ENCODE measurements around the gene ZP1.

ZP1 gene

DNA sequence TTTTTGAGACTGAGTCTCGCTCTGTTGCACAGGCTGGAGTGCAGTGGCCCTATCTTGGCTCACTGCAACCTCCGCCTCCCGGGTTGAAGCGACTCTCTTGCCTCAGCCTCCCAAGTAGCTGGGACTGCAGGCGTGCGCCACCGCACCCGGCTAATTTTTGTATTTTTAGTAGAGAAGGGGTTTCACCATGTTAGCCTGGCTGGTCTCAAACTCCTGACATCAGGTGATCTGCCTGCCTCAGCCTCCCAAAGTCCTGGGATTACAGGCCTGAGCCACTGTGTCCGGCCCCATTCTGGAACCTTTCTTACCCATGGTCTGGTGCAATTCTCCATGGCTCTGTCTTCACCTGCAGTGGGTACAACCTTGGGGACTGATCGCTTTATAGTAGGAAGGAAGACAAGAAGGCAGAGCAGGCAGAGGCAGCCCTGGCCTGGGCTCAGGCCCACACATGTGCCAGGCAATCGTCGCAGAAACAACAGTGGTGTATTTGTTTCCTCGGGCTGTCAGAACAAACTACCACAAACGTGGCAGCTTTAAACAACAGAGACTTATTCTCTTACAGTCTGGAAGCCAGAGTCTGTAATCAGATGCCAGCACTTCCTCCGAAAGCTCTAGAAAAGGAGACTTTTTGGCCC, 7.6 kb upstream of the ZP1 start:
- DNase-seq = no peak

DNA sequence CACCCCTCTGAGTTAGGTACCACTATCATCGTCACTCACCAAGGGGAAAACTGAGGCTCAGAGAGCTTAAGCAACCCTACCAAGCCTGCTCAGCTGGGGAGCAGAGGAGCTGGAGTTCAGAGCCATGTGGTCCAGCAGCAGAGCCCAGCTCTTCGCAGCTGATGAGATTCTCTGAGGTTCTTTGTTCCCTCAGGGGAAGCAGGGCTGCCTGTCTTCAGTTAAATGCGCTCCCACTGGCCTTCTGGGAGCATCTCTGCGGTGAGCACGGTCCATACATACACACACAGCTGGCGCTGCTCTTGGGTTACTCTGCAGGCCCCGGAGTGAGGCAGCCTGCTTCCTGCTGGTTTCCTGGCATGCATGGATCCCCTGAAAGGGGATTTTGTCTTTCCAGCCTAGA, 6.4 kb upstream of the ZP1 start:
- DNase-seq = peak; percentile 34

DNA sequence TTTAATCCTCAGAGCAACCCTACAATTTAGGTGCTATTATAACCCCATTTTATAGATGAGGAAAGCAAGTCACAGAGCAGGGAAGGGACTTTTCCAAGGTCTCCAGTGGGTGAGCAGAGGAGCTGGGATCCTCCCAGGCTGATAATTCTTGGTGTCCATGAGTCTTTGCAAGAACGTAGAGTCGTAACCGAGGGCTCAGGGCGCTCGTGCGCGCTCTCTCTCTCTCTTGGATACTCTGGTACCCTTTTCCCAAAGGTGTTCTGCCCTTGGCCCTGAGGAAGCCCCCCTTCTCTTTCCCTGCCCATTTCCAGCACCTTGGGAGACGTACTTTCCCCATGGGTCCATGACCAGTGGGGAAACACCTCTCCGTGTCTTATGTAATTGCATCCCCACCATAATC, 5.2 kb upstream of the ZP1 start:
- no peak for DNase-seq

DNA sequence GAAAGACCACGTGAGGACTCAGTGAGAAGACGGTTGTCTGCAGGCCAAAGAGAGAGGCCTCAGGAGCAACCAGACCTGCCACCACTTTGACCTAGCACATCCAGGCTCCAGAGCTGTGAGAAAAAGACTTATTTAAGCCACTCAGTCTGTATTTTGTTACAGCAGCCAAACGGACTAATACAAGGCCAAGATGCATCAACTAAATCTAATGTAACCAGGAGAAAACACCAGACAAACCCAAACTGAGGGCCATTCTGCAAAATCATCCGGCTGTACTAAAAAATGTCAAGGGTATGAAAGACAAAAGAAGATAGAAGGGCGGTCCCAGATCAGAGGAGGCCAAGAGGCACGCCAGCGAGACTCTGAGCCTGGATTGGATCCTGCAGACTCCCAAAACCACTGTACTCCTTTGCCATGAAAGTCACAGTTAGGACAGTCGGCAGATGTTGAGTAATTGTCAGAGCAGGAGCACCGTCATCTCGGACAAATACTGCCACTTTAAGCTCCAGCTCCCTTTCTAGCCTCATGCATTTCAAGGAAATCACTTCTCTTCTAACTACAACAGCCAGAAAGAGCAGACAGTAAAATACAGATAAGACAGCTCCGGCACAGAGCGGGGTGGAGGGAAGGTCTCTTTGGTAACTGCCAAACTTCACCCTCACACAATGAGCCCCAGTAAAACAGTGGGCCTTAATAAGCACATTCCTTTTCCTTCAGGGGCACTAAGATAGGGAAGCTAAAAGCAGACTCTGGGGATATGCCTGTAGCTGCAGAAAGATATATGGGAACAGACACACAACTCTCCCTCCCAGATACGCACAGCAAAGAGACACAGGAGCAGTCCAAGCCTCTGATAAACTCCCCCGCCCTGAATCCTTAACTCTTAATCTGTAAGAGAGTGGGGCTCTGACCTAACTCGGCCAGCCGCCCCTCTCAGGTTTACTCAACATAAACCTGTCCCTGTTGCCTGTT, 3.5 kb upstream of the ZP1 start:
- no peak for DNase-seq

DNA sequence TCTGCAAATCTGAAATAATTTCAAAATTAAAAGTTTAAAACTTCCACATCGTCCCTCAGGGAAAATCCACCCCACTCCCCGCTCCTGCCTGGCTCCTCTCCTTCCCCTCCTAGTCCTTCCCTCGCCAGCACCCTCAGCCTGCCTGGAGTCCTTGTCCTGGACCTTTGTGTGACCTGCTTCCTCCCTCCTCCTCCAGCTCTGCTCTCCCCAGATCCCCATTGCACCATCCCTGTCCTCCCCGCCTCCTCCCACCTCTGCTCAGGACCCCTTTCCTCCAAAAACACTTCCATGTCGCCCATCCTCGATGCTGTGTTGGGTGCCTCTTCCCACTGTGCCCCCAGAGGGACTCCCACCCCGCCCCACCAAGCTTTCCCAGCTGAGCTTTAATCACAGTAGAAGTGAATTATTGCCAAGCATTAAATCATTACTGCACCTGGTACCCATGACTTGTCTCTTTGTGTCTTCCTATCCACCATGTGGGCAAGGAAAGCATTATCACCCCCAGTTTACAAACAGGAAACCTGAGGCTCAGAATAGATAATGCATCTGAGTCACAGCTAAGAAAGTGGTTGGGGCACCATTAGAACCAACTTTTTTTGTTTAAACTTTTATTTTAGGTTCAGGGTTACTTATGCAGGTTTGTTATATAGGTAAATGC, 2.4 kb upstream of the ZP1 start:
- DNase-seq = no peak

DNA sequence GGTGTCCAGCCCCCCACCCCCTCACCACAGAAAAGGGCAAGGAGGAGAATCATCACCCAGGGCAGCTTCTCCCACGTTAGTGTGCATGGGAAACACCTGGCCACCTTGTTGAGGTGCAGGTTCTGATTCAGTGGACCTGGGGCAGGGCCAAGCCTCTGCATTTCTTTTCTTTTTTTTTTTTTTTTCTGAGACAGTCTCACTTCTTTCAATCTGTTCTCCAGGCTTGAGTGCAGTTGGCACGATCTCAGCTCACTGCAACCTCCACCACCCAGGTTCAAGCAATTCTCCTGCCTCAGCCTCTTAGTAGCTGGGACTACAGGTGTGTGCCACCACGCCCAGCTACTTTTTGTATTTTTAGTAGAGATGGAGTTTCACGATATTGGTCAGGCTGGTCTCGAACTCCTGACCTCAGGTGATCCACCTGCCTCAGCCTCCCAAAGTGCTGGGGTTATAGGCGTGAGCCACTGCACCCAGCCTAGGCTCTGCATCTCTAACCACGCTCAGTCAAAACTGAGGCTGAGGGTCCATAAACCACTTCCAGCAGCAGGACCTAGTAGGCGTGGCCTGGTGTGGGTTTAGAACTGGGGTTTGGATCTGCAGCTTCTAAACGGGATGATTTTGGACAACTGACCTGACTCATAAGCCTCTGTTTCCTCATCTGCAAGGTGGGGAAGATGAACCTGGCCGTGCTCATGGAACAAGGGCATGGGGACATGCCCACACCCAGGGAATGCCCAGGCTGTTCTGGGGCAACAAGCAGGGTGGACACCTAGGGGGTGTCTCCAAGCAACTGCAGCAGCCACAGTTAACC, 734 bp downstream of the ZP1 start:
- no peak for DNase-seq

DNA sequence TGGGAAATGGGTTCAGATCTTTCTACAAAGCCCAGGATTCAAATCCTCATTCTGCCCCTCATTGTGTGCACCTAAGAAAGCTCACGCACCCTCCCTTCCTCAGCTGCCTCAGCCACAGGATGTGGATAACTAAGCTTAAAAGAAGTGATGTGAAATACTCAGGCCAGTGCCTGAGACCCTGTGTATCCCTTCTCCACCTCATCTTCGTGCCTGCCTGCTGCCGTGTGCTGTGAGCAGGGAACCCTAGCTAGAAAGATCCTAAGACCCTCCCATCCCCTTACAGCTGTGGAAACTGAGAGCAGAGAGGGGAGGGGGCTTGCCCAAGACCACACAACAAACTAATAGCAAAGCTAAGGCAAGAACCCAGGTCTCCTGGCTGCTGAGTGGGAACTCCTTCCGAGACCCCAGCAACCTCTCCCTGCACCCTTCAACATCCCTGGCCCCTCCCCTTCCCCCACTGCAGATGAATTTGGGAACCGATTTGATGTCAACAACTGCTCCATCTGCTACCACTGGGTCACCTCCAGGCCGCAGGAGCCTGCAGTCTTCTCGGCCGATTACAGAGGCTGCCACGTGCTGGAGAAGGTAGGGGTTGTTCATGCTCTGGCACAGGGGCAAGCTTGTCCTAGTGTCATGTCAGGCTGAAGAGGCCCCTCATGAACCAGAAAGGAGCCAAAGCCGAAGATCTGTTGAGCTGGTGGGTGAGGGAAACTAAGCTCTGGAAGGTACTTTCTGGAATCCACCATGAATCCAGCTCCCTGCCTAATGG, 1.5 kb downstream of the ZP1 start:
- DNase-seq = no peak

DNA sequence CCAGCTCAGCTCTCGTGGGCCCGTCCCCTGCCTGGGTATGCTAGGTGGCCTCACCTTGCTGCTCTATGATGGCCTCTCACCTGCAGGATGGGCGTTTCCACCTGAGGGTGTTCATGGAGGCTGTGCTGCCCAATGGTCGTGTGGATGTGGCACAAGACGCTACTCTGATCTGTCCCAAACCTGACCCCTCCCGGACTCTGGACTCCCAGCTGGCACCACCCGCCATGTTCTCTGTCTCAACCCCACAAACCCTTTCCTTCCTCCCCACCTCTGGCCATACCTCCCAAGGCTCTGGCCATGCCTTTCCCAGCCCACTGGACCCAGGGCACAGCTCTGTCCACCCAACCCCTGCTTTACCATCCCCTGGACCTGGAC, 2.1 kb downstream of the ZP1 start:
- DNase-seq = no peak

DNA sequence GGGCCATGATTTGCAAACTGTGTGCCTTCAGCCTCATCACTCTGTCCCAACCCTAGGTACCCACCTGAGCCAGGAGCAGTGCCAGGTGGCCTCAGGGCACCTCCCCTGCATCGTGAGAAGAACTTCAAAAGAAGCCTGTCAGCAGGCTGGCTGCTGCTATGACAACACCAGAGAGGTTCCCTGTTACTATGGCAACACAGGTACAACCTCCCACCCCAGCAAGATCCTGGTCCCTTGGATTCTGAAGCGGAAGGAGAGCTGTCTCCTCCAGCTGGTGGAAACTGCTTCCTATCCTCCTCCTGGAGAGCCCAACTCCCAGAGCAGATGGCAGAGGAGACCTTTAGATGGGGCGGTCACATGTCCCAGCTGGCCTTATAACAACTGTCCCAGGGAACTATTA, 2.9 kb downstream of the ZP1 start:
- DNase-seq = no peak

DNA sequence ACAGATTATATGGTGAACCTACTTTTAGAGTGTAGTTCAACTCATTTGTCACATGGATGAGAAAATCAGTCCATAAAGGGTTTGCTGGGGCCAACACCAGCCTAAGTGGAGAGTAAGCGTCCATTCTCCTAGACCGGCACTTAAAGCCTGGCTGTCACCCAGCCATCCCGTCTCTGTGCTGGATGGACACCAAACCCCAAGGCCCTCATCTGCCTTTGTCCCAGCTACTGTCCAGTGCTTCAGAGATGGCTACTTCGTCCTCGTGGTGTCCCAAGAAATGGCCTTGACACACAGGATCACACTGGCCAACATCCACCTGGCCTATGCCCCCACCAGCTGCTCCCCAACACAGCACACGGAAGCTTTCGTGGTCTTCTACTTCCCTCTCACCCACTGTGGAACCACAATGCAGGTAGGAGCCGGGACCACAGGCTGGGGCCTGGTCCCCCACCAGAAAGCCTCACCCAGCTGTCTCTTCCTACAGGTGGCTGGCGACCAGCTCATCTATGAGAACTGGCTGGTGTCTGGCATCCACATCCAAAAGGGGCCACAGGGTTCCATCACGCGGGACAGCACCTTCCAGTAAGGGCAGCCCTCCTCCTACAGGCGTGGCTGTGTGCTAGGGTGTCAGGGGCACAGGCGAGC, 3.5 kb downstream of the ZP1 start:
- no peak for DNase-seq

DNA sequence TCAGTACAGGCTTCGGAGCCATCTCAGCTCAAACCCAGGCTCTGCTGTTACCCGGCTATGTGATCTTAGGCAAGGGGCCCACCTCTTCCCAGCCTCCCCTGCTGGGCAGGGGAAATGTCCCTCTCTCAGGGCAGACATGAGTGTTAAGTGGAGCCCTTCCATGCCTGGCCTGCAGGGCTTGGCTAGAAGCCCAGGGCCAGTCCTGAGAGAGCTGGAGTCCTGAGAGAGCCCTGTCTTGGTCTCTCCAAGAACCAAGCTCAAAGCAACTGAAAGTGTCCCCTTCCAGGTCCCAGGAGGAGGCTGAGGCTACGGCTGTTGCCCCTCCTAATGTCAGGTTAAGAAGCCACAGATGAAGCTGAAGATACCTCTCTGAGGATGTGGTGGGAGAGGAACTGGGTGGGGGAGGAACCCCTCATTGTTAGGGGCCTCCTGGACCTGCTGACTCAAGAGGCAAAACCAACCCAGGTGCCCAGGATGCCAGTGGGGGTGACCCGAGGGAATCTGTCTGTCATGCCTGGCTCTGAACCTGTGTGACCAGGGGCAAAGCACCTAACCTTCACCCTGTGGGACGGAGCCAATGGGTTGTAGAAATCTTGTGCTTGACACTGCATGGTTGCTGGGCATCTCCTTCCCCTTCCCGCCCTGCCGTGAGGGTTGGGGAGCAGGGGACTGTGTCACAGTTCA, 4.2 kb downstream of the ZP1 start:
- DNase-seq = no peak

DNA sequence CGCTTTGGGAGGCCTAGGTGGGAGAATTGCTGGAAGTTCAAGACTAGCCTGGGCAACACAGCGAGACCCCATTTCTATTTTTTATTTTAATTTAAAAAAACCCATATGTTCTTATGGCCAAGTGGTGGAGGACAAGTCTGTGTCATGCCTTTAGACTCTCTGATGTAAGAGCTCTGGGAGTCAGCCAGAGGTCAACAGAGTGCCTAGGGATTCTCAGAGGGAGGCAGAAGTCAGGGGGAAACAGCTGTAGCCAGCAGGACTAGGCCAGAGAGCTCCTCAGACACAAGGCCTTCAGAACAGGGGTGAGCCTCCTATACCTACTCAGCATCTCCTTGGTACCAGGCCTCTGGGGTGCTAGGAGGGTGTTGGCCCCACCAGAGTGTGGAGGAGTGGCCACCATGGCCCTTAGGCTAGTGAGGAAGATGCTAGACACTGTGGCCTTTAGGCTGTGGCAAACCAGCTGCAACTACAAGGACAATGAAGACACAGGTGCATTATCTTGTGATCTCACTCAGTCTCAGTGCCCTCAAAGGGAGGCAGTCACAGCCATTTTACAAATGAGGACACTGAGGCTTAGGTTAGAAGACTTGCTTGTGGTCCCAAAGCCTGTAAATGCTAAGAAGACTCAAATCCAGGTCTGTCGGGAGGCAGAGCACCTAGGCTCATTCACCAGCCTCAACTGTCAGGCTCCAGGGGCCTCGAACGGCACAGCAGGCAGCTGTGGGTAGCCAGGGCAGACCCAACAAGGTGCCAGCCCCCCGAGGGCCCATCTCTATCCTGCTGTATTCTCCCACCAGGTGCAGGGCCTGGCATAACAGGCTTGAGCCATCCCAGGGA, 5.0 kb downstream of the ZP1 start:
- DNase-seq = no peak

DNA sequence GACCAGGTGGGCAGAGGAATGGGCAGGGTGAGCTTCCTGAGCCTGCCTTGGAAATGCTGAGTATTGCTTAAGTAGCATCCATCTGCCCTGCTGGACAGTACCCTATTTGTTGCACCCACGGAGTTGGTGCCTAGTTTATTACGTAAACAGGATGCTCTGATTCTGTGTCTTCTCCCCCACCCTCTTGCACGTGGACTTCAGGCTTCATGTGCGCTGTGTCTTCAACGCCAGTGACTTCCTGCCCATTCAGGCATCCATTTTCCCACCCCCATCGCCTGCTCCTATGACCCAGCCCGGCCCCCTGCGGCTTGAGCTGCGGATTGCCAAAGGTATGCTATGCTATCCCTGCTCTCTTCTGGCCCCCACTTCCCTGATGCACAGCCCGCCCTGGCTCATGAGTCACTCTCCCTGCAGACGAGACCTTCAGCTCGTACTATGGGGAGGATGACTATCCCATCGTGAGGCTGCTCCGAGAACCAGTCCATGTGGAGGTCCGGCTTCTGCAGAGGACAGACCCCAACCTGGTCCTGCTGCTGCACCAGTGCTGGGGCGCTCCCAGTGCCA, 5.7 kb downstream of the ZP1 start:
- DNase-seq = no peak

DNA sequence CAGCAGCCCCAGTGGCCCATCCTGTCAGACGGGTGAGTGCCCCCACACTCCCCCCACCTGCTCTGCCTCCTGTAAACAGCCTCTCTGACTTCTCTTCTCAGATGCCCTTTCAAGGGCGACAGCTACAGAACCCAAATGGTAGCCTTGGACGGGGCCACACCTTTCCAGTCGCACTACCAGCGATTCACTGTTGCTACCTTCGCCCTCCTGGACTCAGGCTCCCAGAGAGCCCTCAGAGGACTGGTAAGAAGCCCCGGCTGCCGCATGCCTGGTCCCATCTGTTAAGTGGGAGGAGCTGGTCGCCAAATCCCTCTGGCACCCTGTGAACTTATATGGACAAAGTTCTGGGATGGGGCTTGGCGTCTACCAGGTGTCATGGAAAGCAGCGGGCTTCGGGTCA, 6.2 kb downstream of the ZP1 start:
- no peak for DNase-seq

DNA sequence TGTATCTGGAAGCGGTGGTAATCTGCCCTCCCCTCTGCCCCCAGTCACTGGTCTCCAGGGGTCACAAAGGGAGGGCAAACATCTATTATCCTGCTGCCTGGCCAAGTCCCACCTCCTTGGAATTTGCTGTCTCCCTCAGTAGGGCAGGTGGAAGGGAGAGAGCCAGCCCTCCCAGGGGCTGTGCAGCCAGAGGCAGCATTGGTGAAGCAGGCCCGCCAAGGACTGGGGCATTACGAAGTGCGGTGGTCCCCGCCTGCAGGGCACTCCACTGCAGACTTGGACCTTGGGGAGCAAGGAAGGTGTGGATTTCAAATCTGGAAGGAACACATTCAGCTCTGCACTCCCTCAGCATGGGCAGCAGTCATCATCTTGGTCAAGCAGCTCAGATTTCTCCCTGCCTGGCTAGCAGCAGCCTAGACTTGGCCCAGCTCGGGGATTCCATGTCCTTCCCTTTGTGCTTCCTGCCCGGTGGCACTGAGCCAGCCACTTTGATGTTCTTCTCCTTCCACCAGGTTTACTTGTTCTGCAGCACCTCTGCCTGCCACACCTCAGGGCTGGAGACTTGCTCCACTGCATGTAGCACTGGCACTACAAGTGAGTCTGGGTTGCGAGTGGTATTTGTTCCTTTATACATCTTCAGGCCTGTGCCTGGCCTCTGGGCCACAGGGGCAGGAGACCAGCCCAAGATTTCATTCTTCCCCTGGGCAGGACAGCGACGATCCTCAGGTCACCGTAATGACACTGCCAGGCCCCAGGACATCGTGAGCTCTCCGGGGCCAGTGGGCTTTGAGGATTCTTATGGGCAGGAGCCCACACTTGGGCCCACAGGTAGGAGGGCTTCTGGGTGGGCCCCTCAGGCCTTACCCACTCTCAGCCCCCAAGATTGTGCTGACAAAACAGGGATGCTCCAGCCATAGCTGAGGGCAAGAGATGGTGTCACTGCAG, 7.4 kb downstream of the ZP1 start:
- no peak for DNase-seq

DNA sequence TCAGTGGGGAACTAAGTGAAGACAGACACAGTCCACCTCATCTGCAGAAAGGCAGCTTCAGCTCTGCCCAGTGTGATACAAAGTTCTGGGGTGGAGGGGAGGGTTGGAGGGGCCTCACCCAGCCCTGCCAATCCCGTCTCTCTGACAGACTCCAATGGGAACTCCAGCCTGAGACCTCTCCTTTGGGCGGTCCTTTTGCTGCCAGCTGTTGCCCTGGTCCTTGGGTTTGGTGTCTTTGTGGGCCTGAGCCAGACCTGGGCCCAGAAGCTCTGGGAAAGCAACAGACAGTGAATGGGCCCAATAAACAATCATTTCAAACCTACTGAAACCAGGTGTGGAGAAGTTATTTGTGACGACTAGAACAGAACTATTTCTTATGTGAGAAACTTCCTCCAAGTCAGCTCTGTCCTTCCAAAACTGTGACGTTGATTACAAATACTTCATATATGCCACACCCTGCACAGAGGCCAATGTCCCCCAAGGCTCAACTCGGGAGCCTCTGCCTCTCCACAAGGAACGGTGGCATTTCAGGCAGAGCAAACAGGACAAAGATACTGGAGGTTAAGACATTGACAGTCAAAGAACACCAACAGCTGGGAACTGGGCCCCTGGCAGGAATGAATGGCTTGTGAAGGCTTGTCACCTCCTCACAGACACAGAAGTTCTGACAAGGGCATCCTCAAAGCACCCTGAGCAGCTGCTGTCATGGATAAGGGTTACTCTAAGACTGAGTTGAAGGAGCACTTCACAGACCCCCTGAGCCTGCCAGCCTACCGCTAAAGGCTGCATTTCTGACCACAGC, 8.2 kb downstream of the ZP1 start:
- DNase-seq = no peak

DNA sequence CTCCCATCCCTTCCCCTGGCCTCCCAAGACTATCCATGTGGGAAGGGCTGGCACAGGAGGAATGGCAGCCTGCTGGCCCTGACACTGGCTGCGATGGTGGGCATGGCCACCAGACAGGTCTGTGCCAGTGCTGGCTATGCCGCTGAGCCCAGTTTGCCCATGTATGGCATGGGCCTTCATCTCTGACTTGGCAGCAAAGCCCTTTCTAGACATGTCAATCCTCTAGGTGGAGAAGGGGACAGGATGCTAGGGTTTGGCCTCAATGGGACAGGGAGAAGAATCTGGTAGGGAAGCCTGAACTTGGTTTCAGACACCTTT, 8.8 kb downstream of the ZP1 start:
- no peak for DNase-seq

Data from retina (tissue), 1 donor.